H9 (cell line): Measurements from ENCODE around the gene SDC4. TPM values are rescaled to one million over a fixed set of nuclear protein-coding genes. Genes with fewer than 3 reads are reported as not detected.

Source experiments
- DNase-seq: peaks from one replicate; pipeline ENCODE4 v3.0.0-alpha.2; 2017
- H2AFZ ChIP-seq: one replicate; pipeline ENCODE4 v1.6.1; 2013; ENCODE audit warnings: mild to moderate bottlenecking, low read length, control low read depth, moderate library complexity
- H2AK5ac ChIP-seq: 2 replicates; pipeline ENCODE4 v1.6.1; 2013; ENCODE audit warnings: low read length, control low read depth, mixed read lengths; ENCODE audit not compliant: insufficient read length
- H2BK120ac ChIP-seq: one replicate; pipeline ENCODE4 v1.6.1; 2013; ENCODE audit warnings: low read depth, mild to moderate bottlenecking, low read length, control low read depth, inconsistent platforms; ENCODE audit not compliant: poor library complexity, severe bottlenecking
- H2BK12ac ChIP-seq: 2 replicates; pipeline ENCODE4 v1.6.1; 2013; ENCODE audit warnings: low read length, control low read depth, mixed read lengths, low read depth; ENCODE audit not compliant: insufficient read length
- H2BK15ac ChIP-seq: 2 replicates; pipeline ENCODE4 v1.6.1; 2013; ENCODE audit warnings: low read depth, low read length, control low read depth
- H2BK20ac ChIP-seq: one replicate; pipeline ENCODE4 v1.6.1; 2013; ENCODE audit warnings: low read depth, mild to moderate bottlenecking, low read length, control low read depth, inconsistent platforms; ENCODE audit not compliant: poor library complexity, severe bottlenecking
- H2BK5ac ChIP-seq: 2 replicates; pipeline ENCODE4 v1.6.1; 2013; ENCODE audit warnings: low read length, control low read depth, mixed read lengths; ENCODE audit not compliant: insufficient read length
- H3K14ac ChIP-seq: 2 replicates; pipeline ENCODE4 v1.6.1; 2013; ENCODE audit warnings: low read length, control low read depth; ENCODE audit not compliant: insufficient read depth
- H3K18ac ChIP-seq: 2 replicates; pipeline ENCODE4 v1.6.1; 2013; ENCODE audit warnings: low read depth, mild to moderate bottlenecking, mixed read lengths, low read length, control low read depth; ENCODE audit not compliant: insufficient read length
- H3K23ac ChIP-seq: 2 replicates; pipeline ENCODE4 v1.6.1; 2013; ENCODE audit warnings: low read length, control low read depth, mixed read lengths, low read depth; ENCODE audit not compliant: insufficient read length
- H3K23me2 ChIP-seq: 2 replicates; pipeline ENCODE4 v1.6.1; 2013; ENCODE audit warnings: low read depth, mild to moderate bottlenecking, mixed read lengths, low read length, control low read depth; ENCODE audit not compliant: insufficient read length, poor library complexity, severe bottlenecking
- H3K27ac ChIP-seq: 2 replicates; pipeline ENCODE4 v1.5.1; 2013; ENCODE audit warnings: low read length, control low read depth, mixed read lengths, low read depth; ENCODE audit not compliant: insufficient read length
- H3K27me3 ChIP-seq: 2 replicates; pipeline ENCODE4 v1.6.1; 2013; ENCODE audit warnings: low read length, control low read depth, inconsistent platforms; ENCODE audit not compliant: insufficient read depth
- H3K4ac ChIP-seq: 2 replicates; pipeline ENCODE4 v1.6.1; 2013; ENCODE audit warnings: low read depth, mild to moderate bottlenecking, control low read depth, inconsistent platforms, low read length, moderate library complexity
- H3K4me1 ChIP-seq: 2 replicates; pipeline ENCODE4 v1.6.1; 2013; ENCODE audit warnings: low read length, control low read depth, inconsistent platforms; ENCODE audit not compliant: insufficient read depth
- H3K4me2 ChIP-seq: 2 replicates; pipeline ENCODE4 v1.6.1; 2013; ENCODE audit warnings: low read length, control low read depth, mixed read lengths; ENCODE audit not compliant: insufficient read length, insufficient read depth
- H3K56ac ChIP-seq: 2 replicates; pipeline ENCODE4 v1.6.1; 2013; ENCODE audit warnings: low read depth, mild to moderate bottlenecking, mixed read lengths, low read length, control low read depth; ENCODE audit not compliant: insufficient read length
- H3K79me1 ChIP-seq: 2 replicates; pipeline ENCODE4 v1.6.1; 2013; ENCODE audit warnings: low read depth, mild to moderate bottlenecking, moderate library complexity, low read length, control low read depth, inconsistent platforms; ENCODE audit not compliant: insufficient read depth, poor library complexity, severe bottlenecking
- H3K79me2 ChIP-seq: 2 replicates; pipeline ENCODE4 v1.6.1; 2013; ENCODE audit warnings: low read length, control low read depth, inconsistent platforms; ENCODE audit not compliant: insufficient read depth
- H3K9ac ChIP-seq: 2 replicates; pipeline ENCODE4 v1.6.1; 2013; ENCODE audit warnings: low read length, control low read depth, mixed read lengths; ENCODE audit not compliant: insufficient read length; ENCODE audit errors: extremely low read depth
- H3K9me3 ChIP-seq: one replicate; pipeline ENCODE4 v1.6.1; 2013; ENCODE audit warnings: low read depth, low read length, inconsistent platforms; ENCODE audit not compliant: control insufficient read depth
- H3T11ph ChIP-seq: one replicate; pipeline ENCODE4 v1.6.1; 2013; ENCODE audit warnings: mild to moderate bottlenecking, low read length, control low read depth, inconsistent platforms
- H4K20me1 ChIP-seq: one replicate; pipeline ENCODE4 v1.6.1; 2013; ENCODE audit not compliant: control insufficient read depth, insufficient read length, insufficient read depth
- H4K5ac ChIP-seq: 2 replicates; pipeline ENCODE4 v1.6.1; 2013; ENCODE audit warnings: low read depth, mild to moderate bottlenecking, mixed read lengths, low read length, control low read depth; ENCODE audit not compliant: insufficient read length
- H4K8ac ChIP-seq: replicated peaks from 2 replicates; pipeline ENCODE4 v1.6.1; 2013; ENCODE audit warnings: low read length, control low read depth, mixed read lengths, low read depth; ENCODE audit not compliant: insufficient read length
- H4K91ac ChIP-seq: 2 replicates; pipeline ENCODE4 v1.6.1; 2013; ENCODE audit warnings: low read depth, mild to moderate bottlenecking, moderate library complexity, mixed read lengths, low read length, control low read depth; ENCODE audit not compliant: insufficient read length
- H3K27ac Mint-ChIP-seq, 3 experiments: 2 replicates in 2 of 3; 3 replicates in 1 of 3; pipeline ENCODE4 v1.8.0; 2020 to 2021; ENCODE audit warnings: mixed read lengths in 3 of 3, mild to moderate bottlenecking in 1 of 3, moderate library complexity in 1 of 3
- H3K27me3 Mint-ChIP-seq: 2 replicates; pipeline ENCODE4 v1.8.0; 2021; ENCODE audit warnings: low read depth, mild to moderate bottlenecking, moderate library complexity, mixed read lengths
- H3K36me3 Mint-ChIP-seq, 3 experiments: 2 replicates in 2 of 3; 3 replicates in 1 of 3; pipeline ENCODE4 v1.8.0; 2020 to 2021; ENCODE audit warnings: low read depth in 3 of 3, mixed read lengths in 3 of 3; ENCODE audit not compliant: insufficient read depth in 1 of 3
- H3K4me1 Mint-ChIP-seq, 2 experiments: 2 replicates each; pipeline ENCODE4 v1.8.0; 2020; ENCODE audit warnings: mixed read lengths in 2 of 2
- H3K4me3 Mint-ChIP-seq, 2 experiments: 2 replicates in 1 of 2; 3 replicates in 1 of 2; pipeline ENCODE4 v1.8.0; 2020 to 2021; ENCODE audit warnings: mild to moderate bottlenecking in 2 of 2, mixed read lengths in 2 of 2, moderate library complexity in 1 of 2
- H3K9me3 Mint-ChIP-seq, 2 experiments: 2 replicates in 1 of 2; 3 replicates in 1 of 2; pipeline ENCODE4 v1.8.0; 2020; ENCODE audit warnings: mild to moderate bottlenecking in 2 of 2, mixed read lengths in 2 of 2, moderate library complexity in 1 of 2
- WGBS: extraction: QIAGEN DNeasy Blood & Tissue Kit; methylation state at CpG from one replicate; pipeline ENCODE4 v1.1.7; 2013; ENCODE audit warnings: missing lambda C conversion rate, low lambda C conversion rate, mixed read lengths; ENCODE audit not compliant: insufficient read length; ENCODE audit errors: extremely low coverage; 5-methylcytosine and 5-hydroxymethylcytosine counted together
- total RNA-seq: library from RNA; stranded (reverse); gene quantifications from 2 replicates; pipeline ENCODE4 v1.2.1, GENCODE V29; 2021
- TF ChIP-seq, protein P1 (sequence below): fragments of 200-600 bp; sonication (generic); conservative IDR thresholded peaks from 3 replicates; pipeline ENCODE4 v1.8.0; 2021; ENCODE audit warnings: antibody characterized with exemption, mild to moderate bottlenecking

Gene SDC4
- total RNA-seq, 1 experiment from 2014 or later = 50.7 TPM

DNA sequence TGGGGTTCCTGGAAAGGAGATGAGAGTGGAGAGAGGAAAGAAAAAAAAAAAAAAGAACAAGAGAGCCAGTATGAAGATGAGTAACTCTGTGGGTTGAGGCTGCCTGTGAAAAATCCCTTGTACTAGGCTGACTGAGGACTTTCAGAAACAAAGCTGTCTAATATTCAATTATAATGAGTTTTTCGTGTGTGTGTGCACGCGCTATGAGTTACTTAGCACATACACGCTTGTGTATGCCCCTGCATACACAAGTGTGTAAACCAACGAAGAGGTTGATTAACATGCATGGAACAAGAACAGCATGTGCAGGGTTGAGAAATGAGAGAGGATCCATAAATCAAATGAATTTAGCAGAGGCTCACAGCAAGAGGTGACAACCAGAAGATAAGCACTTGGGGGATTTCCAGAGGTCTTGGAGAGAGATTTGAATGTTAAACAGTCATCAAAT, 46.4 kb downstream of the SDC4 start:
- WGBS = no CpG with 5 or more reads among the region's 5 CpGs
- H3K27ac Mint-ChIP-seq = no peak overlapping the region
- no peak overlapping the region for H3K56ac ChIP-seq

More for the DNA sequence above, 46.4 kb downstream of the SDC4 start:
- Histone ChIP-seq H2AK5ac (no peak overlapping the region), H2AFZ (no peak overlapping the region), H2BK5ac (no peak overlapping the region), H2BK20ac (no peak overlapping the region), H3K9me3 (no peaks in the 10 kb centered on the region), H3K23ac (no peak overlapping the region), H3K4me1 (no peaks in the 10 kb centered on the region), H2BK12ac (no peak overlapping the region), H4K5ac (no peak overlapping the region), H3K27me3 (no peaks in the 10 kb centered on the region), H3T11ph (no peak overlapping the region), H3K9ac (no peak overlapping the region), H3K27ac (no peak overlapping the region), H3K23me2 (peaks cover 8% of the 10 kb centered on the region), H4K91ac (no peak overlapping the region), H4K8ac (no peak overlapping the region), H2BK120ac (no peak overlapping the region), H2BK15ac (no peak overlapping the region), H3K4ac (no peak overlapping the region), H3K4me2 (no peak overlapping the region), H3K79me1 (no peaks in the 10 kb centered on the region), H3K18ac (no peak overlapping the region), H3K79me2 (no peaks in the 10 kb centered on the region), H4K20me1 (no peaks in the 10 kb centered on the region), H3K14ac (no peak overlapping the region)
- TF ChIP-seq, protein P1, sequence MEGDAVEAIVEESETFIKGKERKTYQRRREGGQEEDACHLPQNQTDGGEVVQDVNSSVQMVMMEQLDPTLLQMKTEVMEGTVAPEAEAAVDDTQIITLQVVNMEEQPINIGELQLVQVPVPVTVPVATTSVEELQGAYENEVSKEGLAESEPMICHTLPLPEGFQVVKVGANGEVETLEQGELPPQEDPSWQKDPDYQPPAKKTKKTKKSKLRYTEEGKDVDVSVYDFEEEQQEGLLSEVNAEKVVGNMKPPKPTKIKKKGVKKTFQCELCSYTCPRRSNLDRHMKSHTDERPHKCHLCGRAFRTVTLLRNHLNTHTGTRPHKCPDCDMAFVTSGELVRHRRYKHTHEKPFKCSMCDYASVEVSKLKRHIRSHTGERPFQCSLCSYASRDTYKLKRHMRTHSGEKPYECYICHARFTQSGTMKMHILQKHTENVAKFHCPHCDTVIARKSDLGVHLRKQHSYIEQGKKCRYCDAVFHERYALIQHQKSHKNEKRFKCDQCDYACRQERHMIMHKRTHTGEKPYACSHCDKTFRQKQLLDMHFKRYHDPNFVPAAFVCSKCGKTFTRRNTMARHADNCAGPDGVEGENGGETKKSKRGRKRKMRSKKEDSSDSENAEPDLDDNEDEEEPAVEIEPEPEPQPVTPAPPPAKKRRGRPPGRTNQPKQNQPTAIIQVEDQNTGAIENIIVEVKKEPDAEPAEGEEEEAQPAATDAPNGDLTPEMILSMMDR = no peak
- Mint-ChIP-seq H3K9me3 (peaks cover 0 to 2% of the 10 kb centered on the region in 2 experiments; a peak in 2 of 5 replicates), H3K4me3 (no peak overlapping the region), H3K36me3 (no peaks in the 10 kb centered on the region), H3K27me3 (peaks cover 18% of the 10 kb centered on the region), H3K4me1 (peaks cover 10 to 16% of the 10 kb centered on the region in 2 experiments; a peak in 3 of 4 replicates)
- no peak for DNase-seq
